Measurements from ENCODE around the gene SNAI3. TPM values are rescaled to one million over a fixed set of nuclear protein-coding genes. Genes with fewer than 3 reads are reported as not detected.

Gene SNAI3
- total and polyA plus RNA-seq, 9 of the 15 experiments (the other 6 are each of a cell fraction or from before 2014, with no cell fraction given) = 0.04 to 4.1 (median 0.80) TPM; not detected in 1

DNA sequence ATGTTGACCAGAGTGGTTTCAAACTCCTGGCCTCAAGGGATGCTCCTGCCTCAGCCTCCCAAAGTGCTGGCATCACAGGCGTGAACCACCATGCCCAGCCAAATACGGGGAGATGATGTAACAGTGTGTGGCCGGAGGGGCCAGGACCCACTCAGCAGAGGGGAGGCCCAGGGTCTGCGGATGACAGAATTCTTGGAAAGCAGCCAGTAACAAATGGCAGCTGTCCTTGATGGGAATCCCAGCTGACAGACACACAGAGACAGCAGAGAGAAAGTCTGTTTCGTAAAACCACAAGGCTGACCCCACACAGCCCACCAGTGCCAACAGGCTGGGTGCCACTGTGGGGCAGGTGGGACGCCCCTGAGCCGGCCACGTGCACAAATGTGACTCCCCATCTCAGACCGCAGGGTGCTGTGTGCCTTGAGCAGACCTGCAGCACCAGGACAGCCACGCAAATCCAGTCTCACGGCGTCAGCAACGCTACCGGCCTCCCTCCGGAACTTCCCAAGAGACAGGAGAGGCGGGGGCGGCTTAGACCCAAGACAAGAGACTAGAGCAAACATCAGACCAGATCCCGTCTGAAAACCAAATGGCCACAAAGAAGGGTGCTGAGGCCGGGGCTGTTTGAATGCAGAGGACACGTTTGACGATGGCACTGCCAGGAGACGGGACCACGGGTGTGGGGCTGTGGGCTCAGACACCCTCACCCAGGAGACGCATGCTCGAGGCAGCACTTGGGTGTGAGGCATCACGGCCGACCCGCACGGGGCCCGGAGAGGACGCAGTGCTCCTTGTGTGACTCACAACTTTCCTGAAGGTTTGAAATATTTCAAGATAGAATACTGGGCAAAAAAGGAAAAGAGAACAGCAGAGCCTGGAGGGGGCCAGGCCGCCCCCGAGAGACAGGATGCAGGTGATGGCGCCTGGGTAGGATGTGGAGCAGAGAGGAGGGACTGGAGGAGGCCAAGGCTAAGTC lies 44.6 kb upstream of the SNAI3 start (continued):
- TF ChIP-seq RBM22 (IDR thresholded peaks at IDR 0.05; ENCODE audit: low read depth, low read length, poor library complexity, severe bottlenecking) (peak; percentile 48), SIN3B (IDR thresholded peaks at IDR 0.05; ENCODE audit: low read depth) (no peak), SMAD2 (IDR thresholded peaks at IDR 0.05; ENCODE audit: low read depth, low read length) (no peak), SP1 (CRISPR knock-in tag; IDR thresholded peaks at IDR 0.05) (no peak)

DNA sequence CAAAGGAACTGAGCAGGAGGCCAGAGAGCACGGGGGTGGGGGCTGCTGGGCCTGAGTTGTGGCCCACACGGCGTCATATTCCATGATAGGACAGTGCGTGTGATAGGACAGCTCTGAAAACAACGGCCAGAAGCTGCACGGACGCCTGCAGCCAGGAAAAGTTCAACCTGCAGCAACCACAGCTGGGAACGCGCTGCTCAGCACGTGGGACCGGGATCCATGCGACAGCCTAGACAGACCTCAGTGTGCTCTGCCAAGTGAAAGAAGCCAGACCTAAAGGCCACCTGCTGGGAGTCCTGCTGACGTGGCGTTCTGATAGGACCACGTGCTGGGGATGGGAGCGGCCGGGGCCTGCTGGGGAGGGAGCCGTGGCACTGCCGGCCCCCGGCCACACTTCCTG lies 41.6 kb upstream of the SNAI3 start:
- FAIRE-seq (no peak), ATAC-seq (no peak), DNase-seq (ENCODE audit: extremely low read depth in 1 of 4, low spot score in 3 of 4) (no peak)
- no TSS peak for BruUV-seq (replicated peaks)
- no peaks in the 10 kb centered on the region for H3K27me3 ChIP-seq (ENCODE audit: control insufficient read depth in 2 of 2, insufficient read depth in 2 of 2, low read length in 2 of 2)
- peak; percentile 39 for TF ChIP-seq RBM22 (IDR thresholded peaks at IDR 0.05; ENCODE audit: low read depth, low read length, poor library complexity, severe bottlenecking)
- peak; percentile 35 for TF ChIP-seq ZNF316 (IDR thresholded peaks at IDR 0.05)
- no peak for TF ChIP-seq MAFF (IDR thresholded peaks at IDR 0.05; ENCODE audit: low read length)
- H3K9me1 ChIP-seq (ENCODE audit: control insufficient read depth, insufficient read depth, low read length) = no peaks in the 10 kb centered on the region
- CTCF ChIA-PET (ENCODE audit: low intra/inter-chr PET ratio) = no interaction called here
- POLR2A ChIA-PET = no interaction called here
- in situ Hi-C loops (cut with MboI) = no loop called here
- intact Hi-C loops (cut with micrococcal nuclease) = no loop called here
- no peak overlapping the region for H2AFZ ChIP-seq (ENCODE audit: low read depth, low read length)
- peaks cover 86% of the 10 kb centered on the region; the same call in 2 of the 3 replicates for H3K36me3 ChIP-seq (ENCODE audit: control insufficient read depth, insufficient read depth, low read length)
- H3K4me2 ChIP-seq (ENCODE audit: insufficient read depth, low read length) = no peak overlapping the region
- H3K9ac ChIP-seq (ENCODE audit: insufficient read depth in 1 of 2, low read depth in 2 of 2, low read length in 2 of 2) = peak overlapping the region in 1 of 2 experiments; percentile 14; a peak in 1 of 4 replicates
- H3K9me3 ChIP-seq (replicated peaks; ENCODE audit: control insufficient read depth, insufficient read depth, low read depth, low read length) = no peaks in the 10 kb centered on the region
- no peaks in the 10 kb centered on the region; the same call in 1 of the 2 replicates for H4K20me1 ChIP-seq (replicated peaks; ENCODE audit: control insufficient read depth, insufficient read depth, low read length)
- 87% methylated on average over 20 of the region's 20 CpGs for WGBS (ENCODE audit: insufficient coverage, low coverage, missing lambda C conversion rate)
- H3K27ac ChIP-seq (ENCODE audit: extremely low read depth, low read depth, low read length) = no peak overlapping the region
- no peaks in the 10 kb centered on the region for H3K79me2 ChIP-seq (ENCODE audit: control insufficient read depth, insufficient read depth, low read length)
- H3K4me1 ChIP-seq (replicated peaks in 1 of 2; ENCODE audit: control insufficient read depth in 2 of 2, insufficient read depth in 2 of 2, low read length in 2 of 2) = peaks cover 0 to 58% of the 10 kb centered on the region in 2 experiments; a peak in 2 of 5 replicates
- H3K4me3 ChIP-seq = no peak overlapping the region

Data from K562 (cell line).